ENCODE results near the gene UCN2. TPM values are rescaled to one million over a fixed set of nuclear protein-coding genes. Genes with fewer than 3 reads are reported as not detected.

UCN2 gene
- total and polyA plus RNA-seq, 2 of the 8 experiments (the other 6 are each of a cell fraction or from before 2014, with no cell fraction given): 0.14 TPM; not detected in 1

DNA sequence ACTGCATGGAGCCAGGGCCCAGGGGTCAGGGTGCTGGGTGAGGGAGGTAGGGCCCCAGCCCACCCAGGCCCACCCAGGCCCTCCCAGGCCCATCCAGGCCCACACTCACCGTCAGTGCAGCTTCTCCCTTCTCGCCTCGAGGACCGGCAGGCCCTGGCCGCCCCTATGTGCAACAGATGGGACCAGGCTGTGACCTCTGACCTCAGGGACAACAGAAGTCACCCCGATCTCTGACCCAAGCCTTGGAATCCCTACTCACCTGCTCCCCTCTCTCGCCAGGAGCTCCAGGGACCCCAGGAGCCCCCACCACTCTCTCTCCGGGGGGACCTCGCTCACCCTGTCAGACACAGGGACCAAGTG lies 2.8 kb upstream of the UCN2 start:
- Histone ChIP-seq H3K14ac (ENCODE audit: insufficient read length) (no peak overlapping the region), H2BK12ac (ENCODE audit: low read depth, low read length) (no peak overlapping the region), H3K9me3 (ENCODE audit: insufficient read depth in 2 of 2, low read depth in 1 of 2, low read length in 1 of 2) (no peaks in the 10 kb centered on the region), H2BK5ac (ENCODE audit: low read depth, low read length) (no peak overlapping the region), H3K56ac (replicated peaks; ENCODE audit: insufficient read length, low read depth, low read length) (no peak overlapping the region), H4K8ac (ENCODE audit: extremely low read depth, insufficient read depth, low read length) (no peak overlapping the region), H3K79me2 (ENCODE audit: control insufficient read depth in 1 of 2, insufficient read depth in 2 of 2, low read length in 2 of 2) (no peaks in the 10 kb centered on the region), H3K79me1 (ENCODE audit: low read depth, low read length) (no peaks in the 10 kb centered on the region), H4K91ac (replicated peaks; ENCODE audit: insufficient read length, low read length) (no peak overlapping the region), H2BK120ac (replicated peaks; ENCODE audit: low read depth, low read length) (no peak overlapping the region), H3K4me3 (ENCODE audit: extremely low read depth in 1 of 4, insufficient read depth in 2 of 4, low read depth in 3 of 4, low read length in 4 of 4) (no peak overlapping the region), H3K23me2 (ENCODE audit: low read depth, low read length) (no peaks in the 10 kb centered on the region), H3K27me3 (replicated peaks in 1 of 4; ENCODE audit: control insufficient read depth in 3 of 4, extremely low read depth in 1 of 4, insufficient read depth in 3 of 4, low read length in 3 of 4) (no peaks in the 10 kb centered on the region), H3K4me1 (replicated peaks in 1 of 4; ENCODE audit: control insufficient read depth in 3 of 4, insufficient read depth in 4 of 4, low read length in 3 of 4) (peaks cover 0 to 9% (median 5%) of the 10 kb centered on the region in 4 experiments; a peak in 6 of 7 replicates), H3K9ac (replicated peaks in 1 of 4; ENCODE audit: extremely low read depth in 1 of 4, low read depth in 3 of 4, low read length in 3 of 4) (no peak overlapping the region), H3K4ac (replicated peaks; ENCODE audit: insufficient read length, low read depth, low read length) (no peak overlapping the region), H4K20me1 (replicated peaks in 1 of 2; ENCODE audit: control insufficient read depth in 1 of 2, insufficient read depth in 2 of 2, low read length in 2 of 2) (no peaks in the 10 kb centered on the region), H2BK20ac (ENCODE audit: low read length) (no peak overlapping the region), H2AK5ac (ENCODE audit: low read depth, low read length) (no peak overlapping the region), H4K5ac (ENCODE audit: insufficient read length, low read depth, low read length) (no peak overlapping the region), H3K4me2 (ENCODE audit: insufficient read depth in 1 of 2, low read depth in 2 of 2, low read length in 2 of 2) (no peak overlapping the region), H3K27ac (ENCODE audit: low read depth, low read length) (no peak overlapping the region), H2AFZ (ENCODE audit: low read length) (no peak overlapping the region), H3K23ac (ENCODE audit: insufficient read length) (no peak overlapping the region), H3K18ac (ENCODE audit: extremely low read depth, low read length) (no peak overlapping the region), H3K36me3 (ENCODE audit: control insufficient read depth in 2 of 4, insufficient read depth in 4 of 4, low read length in 3 of 4) (no peaks in the 10 kb centered on the region), H2BK15ac (ENCODE audit: low read length) (no peak overlapping the region)
- 94% methylated on average over 8 of the region's 9 CpGs; no CpG with 5 or more reads in 1 of the 2 experiments for WGBS, 2 experiments (ENCODE audit: extremely low coverage in 1 of 2, insufficient coverage in 1 of 2, insufficient read length in 1 of 2, insufficient replicate concordance in 2 of 2, low coverage in 1 of 2, low lambda C conversion rate in 2 of 2, missing lambda C conversion rate in 1 of 2)
- ChIA-PET POLR2A (ENCODE audit: partially characterized antibody) (interaction anchor here (1.0 to 2.2 kb wide), 3 partner anchors 9 to 97 kb away, joined by 3 to 9 read pairs (median 8); partner anchors contain the start of genes CELSR3 and PFKFB4), CTCF (ENCODE audit: partially characterized antibody) (interaction anchor here (1.2 to 6.1 kb wide), 5 partner anchors 9 to 173 kb away, joined by 3 to 32 read pairs (median 3); partner anchors contain the start of gene PFKFB4)
- DNase-seq (ENCODE audit: low read depth in 1 of 2, low spot score in 2 of 2): no peak
- no peak for FAIRE-seq
- no peak for TF ChIP-seq RFX5 (IDR thresholded peaks at IDR 0.05; ENCODE audit: borderline replicate concordance, low read depth, low read length)
- no peak for TF ChIP-seq KDM5A (IDR thresholded peaks at IDR 0.05; ENCODE audit: low read length)
- no peak for TF ChIP-seq RBBP5 (IDR thresholded peaks at IDR 0.05; ENCODE audit: borderline replicate concordance, low read depth, low read length)
- TF ChIP-seq CEBPB (IDR thresholded peaks at IDR 0.05; ENCODE audit: low read depth, low read length): no peak
- no peak for TF ChIP-seq MAFK (IDR thresholded peaks at IDR 0.05; ENCODE audit: low read depth, low read length)
- TF ChIP-seq EP300 (IDR thresholded peaks at IDR 0.05; ENCODE audit: borderline replicate concordance in 1 of 2, low read depth in 2 of 2, low read length in 2 of 2): no peak
- no peak for TF ChIP-seq GTF2F1 (IDR thresholded peaks at IDR 0.05; ENCODE audit: borderline replicate concordance, low read depth, low read length)
- TF ChIP-seq SAP30 (IDR thresholded peaks at IDR 0.05; ENCODE audit: insufficient read depth, insufficient replicate concordance, low read length): no peak
- TF ChIP-seq, protein P1, sequence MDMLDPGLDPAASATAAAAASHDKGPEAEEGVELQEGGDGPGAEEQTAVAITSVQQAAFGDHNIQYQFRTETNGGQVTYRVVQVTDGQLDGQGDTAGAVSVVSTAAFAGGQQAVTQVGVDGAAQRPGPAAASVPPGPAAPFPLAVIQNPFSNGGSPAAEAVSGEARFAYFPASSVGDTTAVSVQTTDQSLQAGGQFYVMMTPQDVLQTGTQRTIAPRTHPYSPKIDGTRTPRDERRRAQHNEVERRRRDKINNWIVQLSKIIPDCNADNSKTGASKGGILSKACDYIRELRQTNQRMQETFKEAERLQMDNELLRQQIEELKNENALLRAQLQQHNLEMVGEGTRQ (IDR thresholded peaks at IDR 0.05; ENCODE audit: low read length): no peak
- no peak for TF ChIP-seq ATF2 (IDR thresholded peaks at IDR 0.05; ENCODE audit: low read length)
- TF ChIP-seq KDM4A (IDR thresholded peaks at IDR 0.05; ENCODE audit: low read depth, low read length, severe bottlenecking): no peak

Data from H1 (cell line).